ENCODE results near the gene AIP.
A peak's percentile ranks its signal among the peaks of the same experiment; 100 is the strongest.

The AIP gene

DNA sequence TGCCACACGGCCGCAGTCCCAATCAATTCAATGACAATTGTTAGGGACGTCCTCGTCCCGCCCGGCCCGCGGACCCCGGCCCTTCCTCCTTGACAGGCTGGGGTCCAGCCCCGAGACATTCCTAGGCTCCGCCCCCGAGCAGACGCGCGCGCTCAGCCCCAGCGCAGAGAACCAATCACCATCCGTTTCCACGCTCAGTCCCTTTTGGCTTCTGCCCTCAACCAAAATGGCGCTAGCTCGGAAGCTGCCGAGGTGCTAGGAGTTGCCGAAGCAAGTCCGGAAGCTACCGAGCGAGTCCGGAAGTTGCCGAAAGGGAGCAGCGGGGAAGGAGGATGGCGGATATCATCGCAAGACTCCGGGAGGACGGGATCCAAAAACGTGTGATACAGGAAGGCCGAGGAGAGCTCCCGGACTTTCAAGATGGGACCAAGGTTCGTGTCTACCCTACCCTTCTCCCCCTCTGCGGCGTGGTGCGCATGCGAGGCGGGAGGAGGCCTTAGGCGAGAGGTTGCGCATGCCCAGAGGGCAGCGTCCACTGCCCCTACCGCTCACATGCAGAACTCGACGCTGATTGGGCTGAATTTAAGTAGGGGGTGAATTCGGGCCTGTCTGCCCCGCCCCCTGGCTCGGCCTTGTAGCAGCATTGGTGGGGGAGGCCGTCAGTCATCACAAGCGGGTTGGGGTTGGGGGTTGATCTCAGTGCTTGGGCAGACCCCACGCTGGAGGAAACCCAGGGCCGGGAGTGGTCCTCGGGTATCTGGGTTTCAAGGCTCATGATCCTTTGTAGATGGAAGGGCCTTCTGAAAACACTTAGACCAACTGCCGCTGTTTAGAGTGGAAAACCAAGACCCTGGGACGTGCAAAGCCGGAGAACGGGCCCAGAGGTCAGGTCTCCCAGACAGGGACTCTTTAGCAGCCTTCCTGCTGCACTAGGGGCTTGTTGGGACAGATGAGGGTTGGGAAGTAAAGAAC, at the start of gene AIP:
AIP (plus strand) TSS at position 200 of the 972 bp plus-strand sequence; CDS start at position 333, 133 bp downstream.
- Mint-ChIP-seq H3K27ac (peak within 1 kb of the TSS; percentile 92), H3K27me3 (no peaks in the 10 kb centered on the region), H3K4me3 (peak within 1 kb of the TSS; percentile 99), H3K9me3 (no peaks in the 10 kb centered on the region), H3K4me1 (peaks cover 48% of the 10 kb centered on the region), H3K36me3 (peaks cover 5% of the 10 kb centered on the region)
- DNase-seq (ENCODE audit: low spot score in 2 of 2) (peak; percentile 94), ATAC-seq (ENCODE audit: low read depth) (peak; percentile 81)

- peaks cover 18% of the 10 kb centered on the region for H3K36me3 Mint-ChIP-seq
- no peak for ATAC-seq (ENCODE audit: low read depth)
- H3K27ac Mint-ChIP-seq, result peak overlapping the region; percentile 75
- no peak for DNase-seq (ENCODE audit: low spot score in 2 of 2)
- H3K27me3 Mint-ChIP-seq, result no peaks in the 10 kb centered on the region
- H3K9me3 Mint-ChIP-seq, result no peaks in the 10 kb centered on the region
- peak overlapping the region; percentile 71 for H3K4me3 Mint-ChIP-seq
- peaks cover 35% of the 10 kb centered on the region for H3K4me1 Mint-ChIP-seq
These were observed 49.1 kb upstream of the AIP start for GRCh38 chr11:67433536-67434394.

GRCh38 chr11:67434395-67434881, 48.4 kb upstream of the AIP start:
- DNase-seq (ENCODE audit: low spot score in 2 of 2), result no peak
- Mint-ChIP-seq H3K27ac (peak overlapping the region; percentile 75), H3K27me3 (no peaks in the 10 kb centered on the region), H3K4me1 (peaks cover 41% of the 10 kb centered on the region), H3K9me3 (no peaks in the 10 kb centered on the region), H3K4me3 (peak overlapping the region; percentile 71), H3K36me3 (peaks cover 21% of the 10 kb centered on the region)
- no peak for ATAC-seq (ENCODE audit: low read depth)

- H3K9me3 Mint-ChIP-seq, result no peaks in the 10 kb centered on the region
- DNase-seq (ENCODE audit: low spot score in 2 of 2), result no peak
- ATAC-seq (ENCODE audit: low read depth), result no peak
- H3K27ac Mint-ChIP-seq, result peak overlapping the region; percentile 86
- H3K36me3 Mint-ChIP-seq, result peaks cover 23% of the 10 kb centered on the region
- peak overlapping the region; percentile 93 for H3K4me3 Mint-ChIP-seq
- H3K4me1 Mint-ChIP-seq, result peaks cover 47% of the 10 kb centered on the region
- H3K27me3 Mint-ChIP-seq, result no peaks in the 10 kb centered on the region
These were observed 47.6 kb upstream of the AIP start for GRCh38 chr11:67435031-67435726.

DNA sequence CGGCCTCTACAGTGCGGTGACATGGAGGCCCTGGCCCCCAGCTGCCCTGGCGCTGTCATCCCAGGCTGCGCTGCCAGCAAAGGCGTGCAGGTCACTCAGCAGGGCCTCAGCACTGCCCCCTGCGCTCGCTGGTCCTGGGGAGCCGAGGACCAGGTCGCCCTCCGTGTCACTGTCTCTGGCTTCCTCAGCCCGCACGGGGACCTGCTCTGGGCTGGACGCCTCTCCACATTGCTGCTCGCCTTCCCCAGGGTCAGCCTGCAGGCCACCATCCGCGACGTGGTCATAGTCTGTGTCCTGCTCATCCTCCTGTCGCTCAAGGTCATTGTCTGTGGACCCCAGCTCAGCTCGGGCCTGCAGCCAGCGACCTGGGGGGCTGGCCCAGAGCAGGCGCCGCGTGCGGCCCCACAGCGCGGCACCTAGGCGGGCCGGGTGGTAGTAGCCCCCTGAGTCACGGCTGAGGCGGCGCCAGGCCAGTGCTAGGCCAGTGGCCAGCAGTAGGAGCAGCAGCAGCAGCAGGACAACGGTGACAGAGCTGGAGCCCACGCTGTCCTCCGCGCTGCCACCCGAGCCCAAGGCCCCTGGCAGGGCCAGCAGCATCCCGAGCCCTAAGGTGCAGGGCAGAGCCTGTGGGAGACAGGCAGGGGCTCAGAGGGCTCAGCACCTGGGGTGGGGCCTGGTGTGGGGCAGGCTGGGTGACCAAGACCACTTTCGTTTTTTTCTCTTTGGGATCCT, 46.9 kb upstream of the AIP start:
- DNase-seq (ENCODE audit: low spot score in 2 of 2) (no peak), ATAC-seq (ENCODE audit: low read depth) (peak; percentile 1)
- Mint-ChIP-seq H3K9me3 (no peaks in the 10 kb centered on the region), H3K4me1 (peaks cover 51% of the 10 kb centered on the region), H3K27ac (peak overlapping the region; percentile 86), H3K36me3 (peaks cover 21% of the 10 kb centered on the region), H3K4me3 (peak overlapping the region; percentile 93), H3K27me3 (no peaks in the 10 kb centered on the region)

DNA sequence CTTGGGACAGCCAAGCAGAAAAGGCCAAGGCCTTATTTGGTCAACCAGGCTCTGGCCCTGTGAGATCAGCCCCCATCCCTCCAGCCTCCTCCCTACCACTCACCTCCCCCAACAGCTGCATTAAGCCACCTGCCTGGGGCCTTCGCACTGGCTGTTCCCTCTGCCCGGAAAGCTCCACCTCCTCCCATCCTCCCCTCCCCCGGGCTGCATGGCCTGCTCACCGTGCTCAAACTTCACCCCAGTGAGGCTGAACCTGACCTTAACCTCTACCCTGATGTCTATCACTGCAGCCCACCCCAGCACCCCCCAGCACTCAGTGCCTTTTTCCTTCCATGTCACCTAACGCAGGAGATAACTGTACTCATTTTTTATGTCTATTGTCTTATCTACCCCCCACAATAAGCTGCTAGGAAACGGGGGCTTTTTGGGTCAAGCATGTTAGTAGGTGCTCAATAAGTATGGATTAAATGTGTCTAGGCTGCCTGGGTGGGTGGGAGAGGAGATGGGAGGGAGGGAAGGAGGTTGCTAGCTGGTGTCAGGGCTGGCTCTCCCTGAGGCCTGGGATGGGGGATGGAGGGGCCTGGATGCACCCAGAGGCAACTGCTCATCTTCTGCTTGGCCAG, 46.3 kb upstream of the AIP start:
- peak; percentile 58 to 63 for DNase-seq (ENCODE audit: low spot score in 2 of 2)
- ATAC-seq (ENCODE audit: low read depth), result peak; percentile 53
- Mint-ChIP-seq H3K27me3 (no peaks in the 10 kb centered on the region), H3K4me1 (peaks cover 54% of the 10 kb centered on the region), H3K36me3 (peaks cover 21% of the 10 kb centered on the region), H3K4me3 (peak overlapping the region; percentile 93), H3K9me3 (no peaks in the 10 kb centered on the region), H3K27ac (peak overlapping the region; percentile 86)

- ATAC-seq (ENCODE audit: low read depth) (peak; percentile 57), DNase-seq (ENCODE audit: low spot score in 2 of 2) (peak; percentile 67 to 68)
- peaks cover 54% of the 10 kb centered on the region for H3K4me1 Mint-ChIP-seq
- H3K27me3 Mint-ChIP-seq, result no peaks in the 10 kb centered on the region
- H3K4me3 Mint-ChIP-seq, result peak within 1 kb of the TSS; percentile 93
- H3K27ac Mint-ChIP-seq, result peak within 1 kb of the TSS; percentile 92
- no peaks in the 10 kb centered on the region for H3K9me3 Mint-ChIP-seq
- peaks cover 17% of the 10 kb centered on the region for H3K36me3 Mint-ChIP-seq
These were observed 45.6 kb upstream of the AIP start, which contains the start of gene PTPRCAP for GRCh38 chr11:67437082-67437808. TSS of gene PTPRCAP (minus strand) at chr11:67437682. CDS start at chr11:67437619, 63 bp downstream.

DNA sequence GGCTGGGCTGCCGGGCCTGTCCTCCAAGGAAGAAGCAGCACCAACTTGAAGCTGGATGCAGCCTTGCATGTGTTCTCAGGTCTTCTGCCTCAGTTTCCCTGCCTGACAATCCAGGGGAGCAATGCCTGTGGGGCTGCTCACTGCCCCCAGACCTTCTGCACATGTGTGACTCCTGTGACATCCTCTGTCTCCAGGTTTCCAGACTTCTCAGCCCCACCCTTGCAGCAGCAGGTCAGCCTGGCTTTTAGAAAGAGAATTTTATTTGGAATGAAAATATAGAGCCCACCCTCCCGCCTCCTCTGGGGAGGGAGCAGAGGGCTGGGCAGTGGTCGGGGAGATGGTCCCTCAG, 45.0 kb upstream of the AIP start:
- Mint-ChIP-seq H3K27me3 (no peaks in the 10 kb centered on the region), H3K4me1 (peaks cover 58% of the 10 kb centered on the region), H3K9me3 (no peaks in the 10 kb centered on the region), H3K4me3 (peak overlapping the region; percentile 93), H3K27ac (peak overlapping the region; percentile 86), H3K36me3 (peaks cover 17% of the 10 kb centered on the region)
- ATAC-seq (ENCODE audit: low read depth) (no peak), DNase-seq (ENCODE audit: low spot score in 2 of 2) (peak in 1 of 2 donors; percentile 41)

DNA sequence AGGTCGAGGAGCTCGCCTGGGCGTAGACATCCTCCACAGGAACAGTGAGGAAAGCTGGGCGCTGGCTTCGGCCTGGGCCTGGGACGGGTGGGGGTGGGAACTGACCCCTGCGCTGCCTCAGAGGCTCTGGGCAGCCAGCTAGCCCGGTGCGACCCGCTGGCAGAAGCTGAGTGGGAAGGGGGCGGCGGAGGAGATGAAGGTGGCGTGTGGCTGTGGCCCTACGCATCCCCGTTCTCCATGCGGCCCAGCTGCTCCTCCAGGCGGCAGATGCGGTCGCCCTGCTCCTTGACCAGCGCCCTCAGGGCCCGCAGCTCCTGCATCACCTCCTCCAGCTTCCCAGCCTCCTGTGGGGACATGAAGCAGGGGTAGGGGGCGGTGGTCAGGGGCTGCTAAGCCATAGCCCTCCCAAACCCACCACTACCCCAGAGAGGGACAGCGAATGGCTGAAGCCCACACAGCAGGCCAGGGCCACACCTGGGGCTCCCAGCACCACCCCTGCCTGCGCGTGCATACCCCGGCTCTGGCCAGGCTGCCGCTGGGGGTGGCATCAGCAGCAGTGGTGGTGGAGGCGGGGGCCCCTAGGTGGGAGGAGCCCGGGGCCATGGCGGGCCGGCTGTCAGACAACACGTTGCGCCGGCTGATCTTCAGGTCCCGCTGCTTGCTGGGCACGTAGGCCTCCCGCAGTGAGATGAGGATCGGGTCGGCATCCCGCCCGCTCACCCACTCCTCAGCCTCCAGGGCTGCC, 44.5 kb upstream of the AIP start:
- peak overlapping the region; percentile 92 for H3K27ac Mint-ChIP-seq
- peak; percentile 60 to 65 for DNase-seq (ENCODE audit: low spot score in 2 of 2)

DNA sequence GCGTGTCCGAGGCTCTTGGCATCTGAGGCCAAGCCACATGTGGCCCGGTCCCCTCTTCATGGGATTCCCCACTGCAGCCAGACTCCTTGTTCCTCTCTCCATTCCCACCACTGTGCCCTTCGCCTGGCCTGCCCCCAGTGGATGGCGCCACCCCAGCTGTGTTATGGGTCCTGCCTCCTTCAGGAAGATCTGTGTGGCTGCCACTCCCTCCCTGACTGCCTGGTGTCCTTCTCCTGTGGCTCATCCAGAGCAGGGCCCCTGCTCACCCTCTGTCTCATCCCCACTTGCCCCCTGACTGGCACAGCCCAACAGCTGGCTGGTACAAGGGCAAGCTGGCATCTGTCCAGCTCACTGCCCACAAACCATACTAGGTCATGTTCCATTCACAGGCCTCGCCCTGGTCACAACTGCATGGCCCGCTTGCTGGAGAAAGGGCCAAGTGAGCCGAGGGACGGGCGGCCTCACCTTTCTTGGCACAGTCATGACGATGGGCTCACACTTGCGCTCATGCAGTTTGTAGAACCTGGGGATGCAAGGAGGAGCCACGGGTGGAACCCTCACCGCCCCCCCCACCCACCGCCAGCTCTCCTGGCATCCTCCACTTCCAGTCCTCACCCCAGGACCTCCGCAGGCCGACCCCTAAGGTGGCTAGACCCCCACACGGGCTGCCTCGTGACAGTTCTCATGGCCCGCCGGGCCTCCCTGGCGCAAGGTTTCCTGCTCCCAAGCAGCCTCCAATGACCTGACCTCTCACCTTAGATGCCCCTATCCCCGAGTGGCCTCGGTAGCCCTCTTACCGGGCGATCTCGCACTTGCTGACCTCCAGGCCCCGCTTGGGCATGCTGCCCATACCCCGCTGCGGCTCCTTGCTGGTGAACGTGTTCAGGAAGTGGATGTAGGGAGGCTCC, 43.3 kb upstream of the AIP start:
- peak overlapping the region; percentile 92 for H3K27ac Mint-ChIP-seq
- H3K27me3 Mint-ChIP-seq, result no peaks in the 10 kb centered on the region
- H3K36me3 Mint-ChIP-seq, result peaks cover 17% of the 10 kb centered on the region
- peak overlapping the region; percentile 93 for H3K4me3 Mint-ChIP-seq
- peaks cover 52% of the 10 kb centered on the region for H3K4me1 Mint-ChIP-seq
- no peak for ATAC-seq (ENCODE audit: low read depth)
- no peaks in the 10 kb centered on the region for H3K9me3 Mint-ChIP-seq
- DNase-seq (ENCODE audit: low spot score in 2 of 2), result no peak

More for the DNA sequence above, 44.5 kb upstream of the AIP start:
- H3K4me3 Mint-ChIP-seq, result peak overlapping the region; percentile 93
- no peaks in the 10 kb centered on the region for H3K27me3 Mint-ChIP-seq
- peaks cover 57% of the 10 kb centered on the region for H3K4me1 Mint-ChIP-seq
- peak; percentile 55 for ATAC-seq (ENCODE audit: low read depth)
- H3K36me3 Mint-ChIP-seq, result peaks cover 17% of the 10 kb centered on the region
- no peaks in the 10 kb centered on the region for H3K9me3 Mint-ChIP-seq
